GM23338 (cell line): Measurements from ENCODE around the gene XPNPEP1.

Experiments
- CREB1 ChIP-seq: fragments of 250-450 bp; sonication (Bioruptor Pico); IDR thresholded peaks from 2 replicates; pipeline ENCODE4 v1.5.0; 2020; ENCODE audit warnings: low read depth, mild to moderate bottlenecking, moderate library complexity
- CTCF ChIP-seq, 2 experiments: fragments of 200-600 bp in 1 of 2; sonication (generic) in 1 of 2; conservative IDR thresholded peaks; 2 replicates each; pipeline versions ENCODE4 v1.5.1 to v1.6.1; 2016 to 2017; ENCODE audit warnings: antibody characterized with exemption in 2 of 2, low read depth in 2 of 2, mild to moderate bottlenecking in 2 of 2, moderate library complexity in 1 of 2
- ETS1 ChIP-seq: IDR thresholded peaks from 2 replicates; pipeline ENCODE4 v1.6.1; 2016; ENCODE audit warnings: antibody characterized with exemption
- EZH2 ChIP-seq: fragments of 200-600 bp; sonication (generic); IDR thresholded peaks from one replicate; pipeline ENCODE4 v1.8.0; 2017; ENCODE audit warnings: antibody characterized with exemption, mild to moderate bottlenecking, low read depth; ENCODE audit not compliant: unreplicated experiment
- EZH2phosphoT487 ChIP-seq: fragments of 200-600 bp; sonication (generic); IDR thresholded peaks from one replicate; pipeline ENCODE4 v1.8.1; 2018; ENCODE audit warnings: antibody characterized with exemption; ENCODE audit not compliant: unreplicated experiment
- JUNB ChIP-seq: IDR thresholded peaks from one replicate; pipeline ENCODE4 v1.6.1; 2016; ENCODE audit warnings: antibody characterized with exemption; ENCODE audit not compliant: unreplicated experiment
- POLR2AphosphoS5 ChIP-seq: IDR thresholded peaks from 2 replicates; pipeline ENCODE4 v1.6.1; 2016; ENCODE audit warnings: antibody characterized with exemption, low read depth
- STAT1 ChIP-seq: IDR thresholded peaks from one replicate; pipeline ENCODE4 v1.6.1; 2016; ENCODE audit warnings: antibody characterized with exemption; ENCODE audit not compliant: unreplicated experiment

- TF ChIP-seq CTCF (conservative IDR thresholded peaks at IDR 0.05; ENCODE audit: low read depth in 2 of 2), result no peak
- peak; percentile 81 for TF ChIP-seq POLR2AphosphoS5
- no peak for TF ChIP-seq STAT1
- no peak for TF ChIP-seq EZH2
- TF ChIP-seq EZH2phosphoT487, result no peak
- no peak for TF ChIP-seq ETS1
- no peak for TF ChIP-seq JUNB
- peak; percentile 81 for TF ChIP-seq CREB1
Observed at GRCh38 chr10:109922976-109923921, at the start of gene XPNPEP1.
